Endothelial cell of umbilical vein (primary cell): ENCODE results near the gene PURB. TPM values are rescaled to one million over a fixed set of nuclear protein-coding genes. Genes with fewer than 3 reads are reported as not detected.

Source experiments
- BruUV-seq: library from RNA; stranded (reverse); fragments of 400-500 nt; replicated peaks from 2 replicates; lab custom pipeline; 2021; lab: Mats Ljungman, UMichigan
- CTCF ChIA-PET: fragments of 300-600, 350-600 bp; sonication (Branson Sonifier 250); formaldehyde crosslinking; loops from one replicate; lab custom pipeline; 2021; ENCODE audit warnings: antibody characterized with exemption, inconsistent platforms; lab: Charles Lee
- POLR2A ChIA-PET: fragments of 300-600, 350-600 bp; sonication (Branson Sonifier 250); formaldehyde crosslinking; loops from one replicate; lab custom pipeline; 2021; ENCODE audit warnings: antibody characterized with exemption, inconsistent platforms; lab: Charles Lee
- DNase-seq: peaks from one replicate; pipeline ENCODE4 v3.0.0-alpha.2; 2011; ENCODE audit warnings: low read depth, low spot score
- FAIRE-seq: peaks from 2 replicates; lab custom pipeline; 2011; peaks lifted over from hg19 to GRCh38; lab: Jason Lieb, UNC
- H2AFZ ChIP-seq: 2 replicates; pipeline ENCODE4 v1.6.0; 2012; ENCODE audit warnings: low read depth, low read length, control low read depth, inconsistent platforms
- H3K27ac ChIP-seq: 2 replicates; pipeline ENCODE4 v1.5.1; 2011; ENCODE audit warnings: low read depth, mild to moderate bottlenecking, control low read depth, low read length, moderate library complexity; ENCODE audit not compliant: insufficient read depth
- H3K27me3 ChIP-seq, 2 experiments: 2 replicates each; pipeline versions ENCODE4 v1.6.0 to v1.6.1; 2011; ENCODE audit warnings: low read length in 2 of 2, mixed read lengths in 1 of 2; ENCODE audit not compliant: control insufficient read depth in 2 of 2, insufficient read depth in 2 of 2
- H3K36me3 ChIP-seq, 2 experiments: 2 replicates in 1 of 2; 3 replicates in 1 of 2; pipeline ENCODE4 v1.5.1; 2011; ENCODE audit warnings: low read length in 2 of 2, mild to moderate bottlenecking in 1 of 2, moderate library complexity in 1 of 2; ENCODE audit not compliant: control insufficient read depth in 2 of 2, insufficient read depth in 2 of 2; ENCODE audit errors: extremely low read depth in 1 of 2
- H3K4me1 ChIP-seq: 3 replicates; pipeline ENCODE4 v1.5.1; 2011; ENCODE audit warnings: mild to moderate bottlenecking, low read length; ENCODE audit not compliant: control insufficient read depth, insufficient read depth; ENCODE audit errors: extremely low read depth
- H3K4me2 ChIP-seq: 2 replicates; pipeline ENCODE4 v1.6.1; 2011; ENCODE audit warnings: low read length, control low read depth, mixed read lengths; ENCODE audit not compliant: insufficient read depth
- H3K4me3 ChIP-seq, 3 experiments: fragments of 200-600 bp in 1 of 3; sonication (generic), shearing (Covaris generic) in 1 of 3; replicated peaks in 1 of 3; 2 replicates each; pipeline ENCODE4 v1.5.1; 2011 to 2016; ENCODE audit warnings: control low read depth in 3 of 3, low read length in 3 of 3, mild to moderate bottlenecking in 2 of 3, inconsistent platforms in 1 of 3, low read depth in 1 of 3, moderate library complexity in 1 of 3; ENCODE audit not compliant: insufficient read depth in 1 of 3
- H3K79me2 ChIP-seq: 2 replicates; pipeline ENCODE4 v1.6.0; 2012; ENCODE audit warnings: low read length, inconsistent platforms; ENCODE audit not compliant: control insufficient read depth, insufficient read depth
- H3K9ac ChIP-seq: replicated peaks from 2 replicates; pipeline ENCODE3; 2011; ENCODE audit warnings: low read length, control low read depth; ENCODE audit not compliant: insufficient read depth; ENCODE audit errors: extremely low read depth
- H3K9me1 ChIP-seq: replicated peaks from 3 replicates; pipeline ENCODE4 v1.6.0; 2011; ENCODE audit warnings: mild to moderate bottlenecking, low read length; ENCODE audit not compliant: control insufficient read depth, insufficient read depth; ENCODE audit errors: extremely low read depth
- H3K9me3 ChIP-seq: replicated peaks from 2 replicates; pipeline ENCODE4 v1.5.1; 2012; ENCODE audit warnings: low read length, inconsistent platforms; ENCODE audit not compliant: control insufficient read depth, insufficient read depth
- H4K20me1 ChIP-seq: replicated peaks from 2 replicates; pipeline ENCODE3; 2011; ENCODE audit warnings: mild to moderate bottlenecking, low read length; ENCODE audit not compliant: control insufficient read depth, insufficient read depth; ENCODE audit errors: extremely low read depth
- EZH2 ChIP-seq: IDR thresholded peaks from 2 replicates; pipeline ENCODE4 v1.6.1; 2012; ENCODE audit warnings: borderline replicate concordance, low read depth, mild to moderate bottlenecking, moderate library complexity, low read length, inconsistent platforms; ENCODE audit not compliant: severe bottlenecking
- FOS ChIP-seq: IDR thresholded peaks from 2 replicates; pipeline ENCODE4 v1.6.1; 2011; ENCODE audit warnings: mild to moderate bottlenecking, low read length, moderate library complexity, borderline replicate concordance; ENCODE audit not compliant: insufficient read depth
- GATA2 ChIP-seq: IDR thresholded peaks from 2 replicates; pipeline ENCODE4 v1.7.0; 2011; ENCODE audit warnings: low read depth, mild to moderate bottlenecking, moderate library complexity, mixed read lengths, low read length; ENCODE audit not compliant: insufficient read length, insufficient read depth
- JUN ChIP-seq: IDR thresholded peaks from 2 replicates; pipeline ENCODE4 v1.6.1; 2011; ENCODE audit warnings: borderline replicate concordance, low read depth; ENCODE audit not compliant: insufficient read length, insufficient read depth
- MAX ChIP-seq: IDR thresholded peaks from 2 replicates; pipeline ENCODE4 v1.6.1; 2011; ENCODE audit not compliant: insufficient read depth, insufficient read length
- MYC ChIP-seq: IDR thresholded peaks from one replicate; pipeline ENCODE4 v1.6.1; 2011; ENCODE audit warnings: mild to moderate bottlenecking, low read depth, low read length
- POLR2A ChIP-seq: IDR thresholded peaks from 2 replicates; pipeline ENCODE4 v1.6.1; 2012; ENCODE audit warnings: low read depth, mild to moderate bottlenecking, control low read depth, low read length
- POLR2AphosphoS5 ChIP-seq: IDR thresholded peaks from 2 replicates; pipeline ENCODE4 v1.6.1; 2012; ENCODE audit warnings: low read depth, mild to moderate bottlenecking, control low read depth, low read length, moderate library complexity; ENCODE audit not compliant: insufficient read depth
- dilution Hi-C: fragments of 300-500 bp; cut with MboI; formaldehyde crosslinking; loops from one replicate; pipeline ENCODE4 v1.15.0; 2019; ENCODE audit warnings: low sequenced_read_pairs; ENCODE audit not compliant: extremely low pct_ligation_motif_present
- intact Hi-C: fragments of 100-400 bp; cut with micrococcal nuclease; formaldehyde crosslinking; loops from one replicate; pipeline ENCODE4 v1.10.0; 2022
- polyA plus RNA-seq, 4 experiments: library from polyadenylated mRNA; depleted of rRNA in 3 of 4; stranded (reverse) in 3 of 4; unstranded in 1 of 4; fragments of >200 nt; gene quantifications; 2 replicates each; pipeline versions ENCODE4 v1.2.1 to v1.2.3, GENCODE V29; 2011 to 2012; ENCODE audit warnings: missing spikeins in 1 of 4
- total RNA-seq: library from RNA; stranded (reverse); gene quantifications from 2 replicates; pipeline ENCODE4 v1.2.3, GENCODE V29; 2021
- TF ChIP-seq, protein P1 (sequence below), 2 donors: IDR thresholded peaks; 1 replicate in 1 of 2; 2 replicates in 1 of 2; pipeline ENCODE4 v1.5.1; 2011; ENCODE audit warnings: low read length in 2 of 2, mild to moderate bottlenecking in 2 of 2, moderate library complexity in 2 of 2, control low read depth in 1 of 2, inconsistent platforms in 1 of 2, low read depth in 1 of 2; ENCODE audit not compliant: insufficient read depth in 1 of 2; ENCODE audit errors: extremely low read depth in 1 of 2

The PURB gene
- total and polyA plus RNA-seq, 2 donors (not counting 3 experiments of a cell fraction or from before 2014, with no cell fraction given) = 2.7 to 25.5 TPM

DNA sequence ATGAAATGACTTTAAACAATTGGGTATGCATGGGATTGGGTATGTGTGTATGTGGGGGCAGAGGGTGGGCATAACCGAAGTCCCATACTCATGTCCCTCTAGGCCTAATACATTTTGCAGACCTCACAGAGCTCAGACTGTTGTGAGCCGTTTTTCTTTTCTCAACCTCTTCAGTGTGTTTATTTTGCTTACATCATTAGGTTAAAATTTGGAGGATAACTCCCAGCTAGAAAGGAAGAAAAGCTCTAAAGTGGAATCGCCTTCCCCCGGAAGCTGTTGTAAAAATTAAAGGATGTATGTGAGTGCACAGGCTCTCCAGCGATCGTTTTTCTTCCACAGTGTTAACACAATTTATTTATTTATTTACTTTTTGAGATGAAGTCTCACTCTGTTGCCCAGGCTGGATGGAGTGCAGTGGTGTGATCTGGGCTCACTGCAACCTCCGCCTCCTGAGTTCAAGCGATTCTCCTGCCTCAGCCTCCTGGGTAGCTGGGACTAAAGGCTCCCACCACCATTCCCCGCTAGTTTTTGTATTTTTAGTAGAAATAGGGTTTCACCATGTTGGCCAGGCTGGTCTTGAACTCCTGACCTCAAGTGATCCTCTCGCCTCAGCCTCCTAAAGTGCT lies 36.0 kb downstream of the PURB start:
- H3K9ac ChIP-seq = no peak overlapping the region
- peaks cover 17% of the 10 kb centered on the region for H3K4me1 ChIP-seq
- no peak overlapping the region for H2AFZ ChIP-seq
- TF ChIP-seq, protein P1, sequence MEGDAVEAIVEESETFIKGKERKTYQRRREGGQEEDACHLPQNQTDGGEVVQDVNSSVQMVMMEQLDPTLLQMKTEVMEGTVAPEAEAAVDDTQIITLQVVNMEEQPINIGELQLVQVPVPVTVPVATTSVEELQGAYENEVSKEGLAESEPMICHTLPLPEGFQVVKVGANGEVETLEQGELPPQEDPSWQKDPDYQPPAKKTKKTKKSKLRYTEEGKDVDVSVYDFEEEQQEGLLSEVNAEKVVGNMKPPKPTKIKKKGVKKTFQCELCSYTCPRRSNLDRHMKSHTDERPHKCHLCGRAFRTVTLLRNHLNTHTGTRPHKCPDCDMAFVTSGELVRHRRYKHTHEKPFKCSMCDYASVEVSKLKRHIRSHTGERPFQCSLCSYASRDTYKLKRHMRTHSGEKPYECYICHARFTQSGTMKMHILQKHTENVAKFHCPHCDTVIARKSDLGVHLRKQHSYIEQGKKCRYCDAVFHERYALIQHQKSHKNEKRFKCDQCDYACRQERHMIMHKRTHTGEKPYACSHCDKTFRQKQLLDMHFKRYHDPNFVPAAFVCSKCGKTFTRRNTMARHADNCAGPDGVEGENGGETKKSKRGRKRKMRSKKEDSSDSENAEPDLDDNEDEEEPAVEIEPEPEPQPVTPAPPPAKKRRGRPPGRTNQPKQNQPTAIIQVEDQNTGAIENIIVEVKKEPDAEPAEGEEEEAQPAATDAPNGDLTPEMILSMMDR (IDR thresholded peaks at IDR 0.05; ENCODE audit: extremely low read depth in 1 of 2, insufficient read depth in 1 of 2, low read depth in 1 of 2, low read length in 2 of 2) = no peak
- no peak for TF ChIP-seq FOS
- TF ChIP-seq POLR2AphosphoS5 = no peak
- no peak for TF ChIP-seq GATA2
- no peak for TF ChIP-seq EZH2
- no peak for TF ChIP-seq MYC
- TF ChIP-seq MAX = no peak
- TF ChIP-seq JUN = no peak
- TF ChIP-seq POLR2A = no peak
- no peaks in the 10 kb centered on the region for H3K27me3 ChIP-seq
- dilution Hi-C loops = no loop called here
- no TSS peak for BruUV-seq
- ChIA-PET POLR2A (interaction anchor here (0.5 to 2.0 kb wide), 3 partner anchors 33 to 49 kb away, joined by 3 to 7 read pairs (median 5); partner anchors contain the start of gene PURB), CTCF (interaction anchor here (0.6 to 3.6 kb wide), 4 partner anchors 32 to 261 kb away, joined by 3 to 22 read pairs (median 6); no protein-coding TSS in a partner anchor)
- no peaks in the 10 kb centered on the region for H3K9me3 ChIP-seq
- H3K79me2 ChIP-seq = peaks cover 30% of the 10 kb centered on the region
- H3K4me2 ChIP-seq = peak overlapping the region; percentile 2
- H3K9me1 ChIP-seq = no peaks in the 10 kb centered on the region
- H3K27ac ChIP-seq = no peak overlapping the region
- H3K36me3 ChIP-seq = no peaks in the 10 kb centered on the region
- intact Hi-C loops = loop anchor here (2.0 to 5.0 kb wide), 4 partner anchors 73 to 361 kb away; partner anchors contain the start of genes TBRG4 and ZMIZ2
- FAIRE-seq = no peak
- peaks cover 3% of the 10 kb centered on the region for H4K20me1 ChIP-seq
- peak overlapping the region in 1 of 3 experiments; percentile 55 for H3K4me3 ChIP-seq
- DNase-seq = no peak
